ENCODE measurements around the gene C1QL1. TPM values are rescaled to one million over a fixed set of nuclear protein-coding genes. Genes with fewer than 3 reads are reported as not detected.

C1QL1 gene
- total RNA-seq, 1 experiment from 2014 or later: 3.5 TPM

GRCh38 chr17:44930667-44931066 lies 37.4 kb downstream of the C1QL1 start:
- ChIA-PET RAD21 (ENCODE audit: low non-redundant PET in 1 of 2, low total read pairs in 2 of 2, uncharacterized antibody in 2 of 2, unreplicated experiment in 2 of 2) (no interaction called here), CTCF (interaction anchor here (0.9 kb wide), 1 partner anchor 10 kb away, joined by 4 read pairs; no protein-coding TSS in a partner anchor), POLR2A (no interaction called here)
- Histone ChIP-seq H3K4me3 (replicated peaks in 1 of 2; ENCODE audit: low read depth in 1 of 2, low read length in 2 of 2) (no peak overlapping the region), H3K9me3 (ENCODE audit: control insufficient read depth in 1 of 2, insufficient read depth in 1 of 2, low read depth in 1 of 2, low read length in 2 of 2) (no peaks in the 10 kb centered on the region), H3K27ac (ENCODE audit: low read depth, low read length) (no peak overlapping the region), H3K4me2 (ENCODE audit: low read length) (no peak overlapping the region), H3K9ac (ENCODE audit: low read length) (no peak overlapping the region), H3K27me3 (ENCODE audit: insufficient read depth, low read length) (no peaks in the 10 kb centered on the region), H3K9me2 (ENCODE audit: insufficient read depth) (no peaks in the 10 kb centered on the region), H3K79me2 (ENCODE audit: insufficient read depth, low read length) (peaks cover 10% of the 10 kb centered on the region; the same call in 1 of the 2 replicates), H4K20me1 (ENCODE audit: insufficient read depth) (no peaks in the 10 kb centered on the region), H2AFZ (ENCODE audit: low read depth, low read length, poor library complexity, severe bottlenecking) (no peak overlapping the region), H3K4me1 (ENCODE audit: control insufficient read depth in 1 of 2, insufficient read depth in 2 of 2, low read length in 2 of 2) (no peaks in the 10 kb centered on the region), H3K36me3 (ENCODE audit: control insufficient read depth in 1 of 2, insufficient read depth in 2 of 2, low read length in 2 of 2) (peaks cover 61 to 89% of the 10 kb centered on the region in 2 experiments)
- BruUV-seq (replicated peaks): no TSS peak
- TF ChIP-seq ZBTB33 (IDR thresholded peaks at IDR 0.05; ENCODE audit: extremely low read depth, insufficient replicate concordance, low read length): no peak
- TF ChIP-seq ATF3 (IDR thresholded peaks at IDR 0.05): no peak
- TF ChIP-seq ELF1 (IDR thresholded peaks at IDR 0.05; ENCODE audit: borderline replicate concordance, low read depth): no peak
- no peak for TF ChIP-seq POLR2AphosphoS5 (IDR thresholded peaks at IDR 0.05; ENCODE audit: low read depth, low read length)
- no peak for TF ChIP-seq TCF7L2 (IDR thresholded peaks at IDR 0.05; ENCODE audit: borderline replicate concordance, extremely low read depth, insufficient read depth, insufficient read length)
- TF ChIP-seq CEBPB (IDR thresholded peaks at IDR 0.05; ENCODE audit: low read depth): no peak
- no peak for TF ChIP-seq RAD21 (IDR thresholded peaks at IDR 0.05; ENCODE audit: low read depth)
- DNase-seq (ENCODE audit: low read depth, low spot score): no peak
- no peak for ATAC-seq
- intact Hi-C loops (cut with micrococcal nuclease): no loop called here
